Measurements from ENCODE around the gene MKRN1. TPM values are rescaled to one million over a fixed set of nuclear protein-coding genes. Genes with fewer than 3 reads are reported as not detected.
"Not testable (repeated sequence)": the region's sequence is repeated elsewhere in the genome, so short reads cannot be mapped to it uniquely, and the experiment has no call there.

Gene MKRN1
- total RNA-seq, 1 donor from 2014 or later: 95.7 TPM

DNA sequence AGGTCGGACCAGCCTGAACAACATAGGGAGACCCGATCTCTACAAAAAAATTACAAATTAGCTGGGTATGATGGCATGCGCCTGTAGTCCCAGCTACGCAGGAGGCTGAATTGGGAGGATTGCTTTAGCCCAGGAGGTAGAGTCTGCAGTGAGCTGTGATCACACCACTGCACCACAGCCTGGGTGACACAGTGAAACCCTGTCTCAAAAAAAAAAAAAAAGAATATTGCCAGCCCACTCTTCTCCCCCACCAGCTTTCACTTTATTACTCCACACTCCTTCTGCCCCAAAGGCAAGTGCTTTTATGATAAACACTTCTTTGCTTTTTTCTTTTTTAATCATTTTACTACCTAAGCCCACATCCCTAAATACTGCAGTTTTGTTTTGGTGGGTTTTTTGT lies 60.7 kb downstream of the MKRN1 start:
- no peak for FAIRE-seq
- no peaks in the 10 kb centered on the region for H3K36me3 Mint-ChIP-seq (ENCODE audit: low read depth, unreplicated experiment)

DNA sequence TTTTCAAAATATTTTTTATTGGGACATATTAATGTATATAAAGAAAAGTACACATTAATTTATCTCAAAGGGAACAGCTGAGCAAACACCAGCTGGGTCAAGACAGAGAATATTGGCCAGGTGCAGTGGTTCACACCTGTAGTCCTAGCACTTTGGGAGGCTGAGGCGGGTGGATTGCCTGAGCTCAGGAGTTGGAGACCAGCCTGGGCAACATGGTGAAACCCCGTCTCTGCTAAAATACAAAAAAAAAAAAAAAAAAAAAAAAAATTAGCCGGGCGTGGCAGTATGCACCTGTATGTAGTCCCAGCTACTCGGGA lies 61.2 kb downstream of the MKRN1 start:
- H3K4me1 Mint-ChIP-seq (ENCODE audit: low read depth, unreplicated experiment); H3K27ac Mint-ChIP-seq (ENCODE audit: unreplicated experiment); H3K9me3 ChIP-seq (ENCODE audit: insufficient read depth, low read depth, low read length); H3K4me3 ChIP-seq (ENCODE audit: insufficient read depth, low read depth, low read length); DNase-seq (ENCODE audit: low read depth); H3K27ac ChIP-seq (ENCODE audit: low read depth, low read length); H3K27me3 Mint-ChIP-seq (ENCODE audit: low read depth, unreplicated experiment); H3K36me3 Mint-ChIP-seq (ENCODE audit: low read depth, unreplicated experiment); FAIRE-seq; H3K36me3 ChIP-seq (ENCODE audit: insufficient read depth, low read length); H3K4me2 ChIP-seq (ENCODE audit: low read length); H3K4me1 ChIP-seq (ENCODE audit: insufficient read depth, low read length); H2AFZ ChIP-seq (ENCODE audit: low read depth, low read length); H3K9me3 Mint-ChIP-seq (ENCODE audit: unreplicated experiment); H3K27me3 ChIP-seq (ENCODE audit: insufficient read depth, low read length); H4K20me1 ChIP-seq (ENCODE audit: insufficient read depth, low read length); H3K79me2 ChIP-seq (ENCODE audit: insufficient read depth, low read length); H3K9ac ChIP-seq (ENCODE audit: low read length); H3K4me3 Mint-ChIP-seq (ENCODE audit: unreplicated experiment): not testable (repeated sequence)

More for the DNA sequence above, 60.7 kb downstream of the MKRN1 start:
- no peak overlapping the region for H3K4me2 ChIP-seq (ENCODE audit: low read length)
- H3K4me3 Mint-ChIP-seq (ENCODE audit: unreplicated experiment): no peak overlapping the region
- no peaks in the 10 kb centered on the region for H3K9me3 ChIP-seq (ENCODE audit: insufficient read depth, low read depth, low read length)
- H3K4me1 Mint-ChIP-seq (ENCODE audit: low read depth, unreplicated experiment): no peaks in the 10 kb centered on the region
- H3K36me3 ChIP-seq (ENCODE audit: insufficient read depth, low read length): no peaks in the 10 kb centered on the region
- H3K9me3 Mint-ChIP-seq (ENCODE audit: unreplicated experiment): no peaks in the 10 kb centered on the region
- H3K27ac ChIP-seq (ENCODE audit: low read depth, low read length): no peak overlapping the region
- H3K27ac Mint-ChIP-seq (ENCODE audit: unreplicated experiment): no peak overlapping the region
- no peak for TF ChIP-seq EZH2 (IDR thresholded peaks at IDR 0.05; ENCODE audit: insufficient read depth, low read length)
- TF ChIP-seq, protein P1, sequence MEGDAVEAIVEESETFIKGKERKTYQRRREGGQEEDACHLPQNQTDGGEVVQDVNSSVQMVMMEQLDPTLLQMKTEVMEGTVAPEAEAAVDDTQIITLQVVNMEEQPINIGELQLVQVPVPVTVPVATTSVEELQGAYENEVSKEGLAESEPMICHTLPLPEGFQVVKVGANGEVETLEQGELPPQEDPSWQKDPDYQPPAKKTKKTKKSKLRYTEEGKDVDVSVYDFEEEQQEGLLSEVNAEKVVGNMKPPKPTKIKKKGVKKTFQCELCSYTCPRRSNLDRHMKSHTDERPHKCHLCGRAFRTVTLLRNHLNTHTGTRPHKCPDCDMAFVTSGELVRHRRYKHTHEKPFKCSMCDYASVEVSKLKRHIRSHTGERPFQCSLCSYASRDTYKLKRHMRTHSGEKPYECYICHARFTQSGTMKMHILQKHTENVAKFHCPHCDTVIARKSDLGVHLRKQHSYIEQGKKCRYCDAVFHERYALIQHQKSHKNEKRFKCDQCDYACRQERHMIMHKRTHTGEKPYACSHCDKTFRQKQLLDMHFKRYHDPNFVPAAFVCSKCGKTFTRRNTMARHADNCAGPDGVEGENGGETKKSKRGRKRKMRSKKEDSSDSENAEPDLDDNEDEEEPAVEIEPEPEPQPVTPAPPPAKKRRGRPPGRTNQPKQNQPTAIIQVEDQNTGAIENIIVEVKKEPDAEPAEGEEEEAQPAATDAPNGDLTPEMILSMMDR (IDR thresholded peaks at IDR 0.05; ENCODE audit: insufficient read depth, low read depth, low read length): no peak
- H3K9ac ChIP-seq (ENCODE audit: low read length): no peak overlapping the region
- H3K4me3 ChIP-seq (ENCODE audit: insufficient read depth, low read depth, low read length): no peak overlapping the region
- H3K79me2 ChIP-seq (ENCODE audit: insufficient read depth, low read length): no peaks in the 10 kb centered on the region
- H3K27me3 Mint-ChIP-seq (ENCODE audit: low read depth, unreplicated experiment): no peaks in the 10 kb centered on the region
- H2AFZ ChIP-seq (ENCODE audit: low read depth, low read length): no peak overlapping the region
- DNase-seq (ENCODE audit: low read depth): no peak
- peaks cover 2% of the 10 kb centered on the region for H3K27me3 ChIP-seq (ENCODE audit: insufficient read depth, low read length)
- H4K20me1 ChIP-seq (ENCODE audit: insufficient read depth, low read length): no peaks in the 10 kb centered on the region
- H3K4me1 ChIP-seq (ENCODE audit: insufficient read depth, low read length): no peaks in the 10 kb centered on the region

DNA sequence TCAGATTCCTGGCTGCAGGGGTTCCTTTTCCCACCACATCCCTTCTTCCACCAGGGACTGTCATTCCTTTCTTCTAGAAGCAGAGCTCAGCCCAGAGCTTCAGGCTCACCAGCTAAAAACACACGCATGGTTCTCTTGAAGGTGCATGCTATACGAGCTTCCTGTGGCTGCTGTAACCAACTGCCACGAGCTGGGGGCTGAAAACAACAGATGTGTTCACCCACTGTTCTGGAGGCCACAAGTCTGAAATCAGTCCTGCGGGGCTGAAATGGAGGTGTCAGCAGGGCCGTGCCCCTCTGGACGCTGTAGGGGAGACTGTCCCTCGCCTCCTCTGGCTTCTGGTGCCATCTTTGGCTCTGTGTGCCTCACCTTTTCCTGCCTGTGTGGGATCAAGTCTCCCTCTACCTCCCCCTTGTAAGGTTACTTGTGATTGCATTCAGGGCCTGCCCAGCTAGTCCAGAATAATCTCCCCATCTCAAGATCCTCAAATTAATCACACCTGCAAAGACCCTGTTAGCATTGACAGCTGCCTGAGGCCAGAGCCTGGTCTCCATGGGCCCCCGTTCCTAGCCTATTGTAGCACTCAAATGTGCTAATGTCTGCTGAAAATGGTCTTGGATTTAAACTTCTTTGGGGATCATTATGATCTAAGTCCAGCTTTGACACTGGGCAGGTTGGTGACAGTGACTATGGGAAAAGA lies 61.7 kb downstream of the MKRN1 start:
- Mint-ChIP-seq H3K27me3 (ENCODE audit: low read depth, unreplicated experiment) (no peaks in the 10 kb centered on the region), H3K9me3 (ENCODE audit: unreplicated experiment) (no peaks in the 10 kb centered on the region), H3K4me3 (ENCODE audit: unreplicated experiment) (no peak overlapping the region), H3K4me1 (ENCODE audit: low read depth, unreplicated experiment) (no peaks in the 10 kb centered on the region), H3K27ac (ENCODE audit: unreplicated experiment) (peak overlapping the region; percentile 31), H3K36me3 (ENCODE audit: low read depth, unreplicated experiment) (no peaks in the 10 kb centered on the region)
- H3K4me3 ChIP-seq (ENCODE audit: insufficient read depth, low read depth, low read length): no peak overlapping the region
- no peaks in the 10 kb centered on the region for H4K20me1 ChIP-seq (ENCODE audit: insufficient read depth, low read length)
- no peaks in the 10 kb centered on the region for H3K79me2 ChIP-seq (ENCODE audit: insufficient read depth, low read length)
- no peak overlapping the region for H3K9ac ChIP-seq (ENCODE audit: low read length)
- no peak overlapping the region for H3K27ac ChIP-seq (ENCODE audit: low read depth, low read length)
- H3K36me3 ChIP-seq (ENCODE audit: insufficient read depth, low read length): no peaks in the 10 kb centered on the region
- no peak for FAIRE-seq
- peaks cover 2% of the 10 kb centered on the region for H3K27me3 ChIP-seq (ENCODE audit: insufficient read depth, low read length)
- H3K4me2 ChIP-seq (ENCODE audit: low read length): no peak overlapping the region
- no peak overlapping the region for H2AFZ ChIP-seq (ENCODE audit: low read depth, low read length)
- no peaks in the 10 kb centered on the region for H3K9me3 ChIP-seq (ENCODE audit: insufficient read depth, low read depth, low read length)
- no peaks in the 10 kb centered on the region for H3K4me1 ChIP-seq (ENCODE audit: insufficient read depth, low read length)
- TF ChIP-seq, protein P1 (IDR thresholded peaks at IDR 0.05; ENCODE audit: insufficient read depth, low read depth, low read length): no peak
- TF ChIP-seq EZH2 (IDR thresholded peaks at IDR 0.05; ENCODE audit: insufficient read depth, low read length): no peak
- no peak for DNase-seq (ENCODE audit: low read depth)

All from astrocyte (in vitro differentiated cells and primary cell).